ENCODE results near the gene FYN.

DNA sequence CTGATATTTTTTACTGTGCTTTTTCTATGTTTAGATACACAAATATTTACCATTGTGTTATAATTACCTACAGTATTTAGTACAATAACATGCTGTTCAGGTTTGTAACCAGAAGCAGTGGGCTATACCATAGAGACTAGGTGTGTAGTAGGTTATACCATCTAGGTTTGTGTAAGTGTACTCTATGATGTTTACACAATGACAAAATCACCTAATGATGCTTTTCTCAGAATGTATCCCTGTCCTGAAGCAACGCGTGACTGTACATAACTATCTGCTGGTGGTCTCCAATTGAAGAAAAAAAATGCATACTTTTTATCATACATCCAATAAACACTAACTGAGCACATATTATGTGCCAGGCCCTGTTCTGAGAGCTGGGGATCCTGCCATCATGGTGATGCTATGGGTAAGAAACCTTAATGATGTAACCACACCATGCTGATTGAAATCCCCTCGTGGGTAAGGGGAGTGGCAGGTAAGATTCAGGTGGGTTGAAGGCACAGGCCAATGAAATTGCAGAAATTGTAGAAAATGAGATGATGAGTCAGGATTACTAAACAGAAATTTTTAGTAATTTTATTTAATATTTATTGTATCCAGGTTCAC is 76.8 kb downstream of the FYN start:
- TF ChIP-seq, protein P1, sequence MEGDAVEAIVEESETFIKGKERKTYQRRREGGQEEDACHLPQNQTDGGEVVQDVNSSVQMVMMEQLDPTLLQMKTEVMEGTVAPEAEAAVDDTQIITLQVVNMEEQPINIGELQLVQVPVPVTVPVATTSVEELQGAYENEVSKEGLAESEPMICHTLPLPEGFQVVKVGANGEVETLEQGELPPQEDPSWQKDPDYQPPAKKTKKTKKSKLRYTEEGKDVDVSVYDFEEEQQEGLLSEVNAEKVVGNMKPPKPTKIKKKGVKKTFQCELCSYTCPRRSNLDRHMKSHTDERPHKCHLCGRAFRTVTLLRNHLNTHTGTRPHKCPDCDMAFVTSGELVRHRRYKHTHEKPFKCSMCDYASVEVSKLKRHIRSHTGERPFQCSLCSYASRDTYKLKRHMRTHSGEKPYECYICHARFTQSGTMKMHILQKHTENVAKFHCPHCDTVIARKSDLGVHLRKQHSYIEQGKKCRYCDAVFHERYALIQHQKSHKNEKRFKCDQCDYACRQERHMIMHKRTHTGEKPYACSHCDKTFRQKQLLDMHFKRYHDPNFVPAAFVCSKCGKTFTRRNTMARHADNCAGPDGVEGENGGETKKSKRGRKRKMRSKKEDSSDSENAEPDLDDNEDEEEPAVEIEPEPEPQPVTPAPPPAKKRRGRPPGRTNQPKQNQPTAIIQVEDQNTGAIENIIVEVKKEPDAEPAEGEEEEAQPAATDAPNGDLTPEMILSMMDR (IDR thresholded peaks at IDR 0.05), result no peak
- TF ChIP-seq POLR2A (IDR thresholded peaks at IDR 0.05), result no peak
